ENCODE measurements around the gene TMEM178B.

Gene TMEM178B

DNA sequence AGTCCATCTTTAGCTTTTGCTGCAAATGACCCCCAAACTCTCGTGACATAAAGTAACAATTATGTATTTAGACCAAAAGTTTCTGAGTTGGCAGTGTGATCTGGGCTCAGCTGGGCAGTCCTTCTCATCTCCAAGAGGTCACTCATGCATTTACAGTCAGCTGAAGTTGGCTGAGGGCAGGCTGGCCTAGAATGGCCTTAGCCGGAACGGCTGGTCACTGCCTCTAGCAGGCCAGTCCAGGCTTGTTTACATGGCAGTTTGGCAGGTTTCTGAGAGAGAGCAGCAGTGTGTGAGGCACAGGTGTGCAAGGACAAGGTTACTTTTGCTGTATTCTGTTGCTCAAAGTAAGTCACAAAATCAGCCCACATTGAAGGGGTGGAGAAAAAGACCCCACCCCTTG is 277.3 kb downstream of the TMEM178B start:
- TF ChIP-seq FOXP2 (optimal IDR thresholded peaks at IDR 0.05; ENCODE audit: borderline replicate concordance, extremely low read depth, extremely low read length, insufficient read depth): no peak
- no peak for TF ChIP-seq REST (IDR thresholded peaks at IDR 0.05; ENCODE audit: insufficient read depth in 1 of 2, low read depth in 2 of 2, low read length in 2 of 2)
- TF ChIP-seq POLR2AphosphoS5 (IDR thresholded peaks at IDR 0.05; ENCODE audit: low read depth, low read length): no peak
- TF ChIP-seq TAF1 (IDR thresholded peaks at IDR 0.05; ENCODE audit: borderline replicate concordance, insufficient read depth, low read length): no peak
- TF ChIP-seq SIN3A (IDR thresholded peaks at IDR 0.05; ENCODE audit: borderline replicate concordance, insufficient read depth, low read length): no peak

DNA sequence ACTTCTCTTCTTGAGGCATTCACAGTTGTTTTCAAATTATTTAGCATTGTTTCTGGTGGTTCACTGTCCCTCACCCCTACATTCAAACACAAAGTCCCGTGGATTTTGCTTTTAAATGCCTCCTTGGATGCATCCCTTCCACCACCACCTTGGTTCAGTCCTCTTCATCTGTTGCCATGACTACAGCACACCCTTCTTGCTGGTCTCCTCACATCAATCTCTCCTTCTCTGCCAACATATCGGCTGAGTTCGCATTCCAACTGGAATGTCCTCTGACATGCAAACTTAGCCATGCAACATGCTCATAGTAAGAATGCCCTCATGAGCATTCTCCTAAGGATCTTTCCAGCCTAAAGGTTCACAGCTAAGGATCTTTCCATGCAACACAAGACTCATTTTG is 279.1 kb downstream of the TMEM178B start:
- TF ChIP-seq SIN3A (IDR thresholded peaks at IDR 0.05; ENCODE audit: borderline replicate concordance, insufficient read depth, low read length): no peak
- TF ChIP-seq FOXP2 (optimal IDR thresholded peaks at IDR 0.05; ENCODE audit: borderline replicate concordance, extremely low read depth, extremely low read length, insufficient read depth): no peak
- TF ChIP-seq TAF1 (IDR thresholded peaks at IDR 0.05; ENCODE audit: borderline replicate concordance, insufficient read depth, low read length): no peak
- no peak for TF ChIP-seq POLR2AphosphoS5 (IDR thresholded peaks at IDR 0.05; ENCODE audit: low read depth, low read length)
- no peak for TF ChIP-seq REST (IDR thresholded peaks at IDR 0.05; ENCODE audit: insufficient read depth in 1 of 2, low read depth in 2 of 2, low read length in 2 of 2)

DNA sequence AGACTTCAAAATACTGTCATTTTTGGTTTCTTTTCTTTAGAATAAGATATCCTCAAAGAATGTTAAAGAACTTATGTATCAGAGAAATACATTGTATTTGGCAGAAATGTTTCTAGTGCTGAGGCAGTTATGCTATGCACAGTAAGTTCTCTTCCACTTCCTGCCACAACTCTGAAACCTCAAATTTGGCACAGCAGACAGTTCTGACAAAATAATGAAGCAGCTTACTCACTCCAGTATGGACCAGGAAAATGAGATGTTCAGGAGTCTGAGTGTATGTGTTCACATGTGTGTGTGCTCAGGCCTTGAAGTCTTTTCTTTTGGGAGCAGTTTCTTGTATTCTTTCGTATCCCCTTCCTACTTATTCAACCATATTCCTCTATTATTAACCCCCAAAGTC is 280.4 kb downstream of the TMEM178B start:
- no peak for TF ChIP-seq TAF1 (IDR thresholded peaks at IDR 0.05; ENCODE audit: borderline replicate concordance, insufficient read depth, low read length)
- TF ChIP-seq REST (IDR thresholded peaks at IDR 0.05; ENCODE audit: insufficient read depth in 1 of 2, low read depth in 2 of 2, low read length in 2 of 2): no peak
- no peak for TF ChIP-seq POLR2AphosphoS5 (IDR thresholded peaks at IDR 0.05; ENCODE audit: low read depth, low read length)
- TF ChIP-seq SIN3A (IDR thresholded peaks at IDR 0.05; ENCODE audit: borderline replicate concordance, insufficient read depth, low read length): no peak
- TF ChIP-seq FOXP2 (optimal IDR thresholded peaks at IDR 0.05; ENCODE audit: borderline replicate concordance, extremely low read depth, extremely low read length, insufficient read depth): no peak

GRCh38 chr7:141355032-141355431 is 281.2 kb downstream of the TMEM178B start:
- TF ChIP-seq REST (IDR thresholded peaks at IDR 0.05; ENCODE audit: insufficient read depth in 1 of 2, low read depth in 2 of 2, low read length in 2 of 2): no peak
- no peak for TF ChIP-seq POLR2AphosphoS5 (IDR thresholded peaks at IDR 0.05; ENCODE audit: low read depth, low read length)
- TF ChIP-seq TAF1 (IDR thresholded peaks at IDR 0.05; ENCODE audit: borderline replicate concordance, insufficient read depth, low read length): no peak
- no peak for TF ChIP-seq FOXP2 (optimal IDR thresholded peaks at IDR 0.05; ENCODE audit: borderline replicate concordance, extremely low read depth, extremely low read length, insufficient read depth)
- TF ChIP-seq SIN3A (IDR thresholded peaks at IDR 0.05; ENCODE audit: borderline replicate concordance, insufficient read depth, low read length): no peak

DNA sequence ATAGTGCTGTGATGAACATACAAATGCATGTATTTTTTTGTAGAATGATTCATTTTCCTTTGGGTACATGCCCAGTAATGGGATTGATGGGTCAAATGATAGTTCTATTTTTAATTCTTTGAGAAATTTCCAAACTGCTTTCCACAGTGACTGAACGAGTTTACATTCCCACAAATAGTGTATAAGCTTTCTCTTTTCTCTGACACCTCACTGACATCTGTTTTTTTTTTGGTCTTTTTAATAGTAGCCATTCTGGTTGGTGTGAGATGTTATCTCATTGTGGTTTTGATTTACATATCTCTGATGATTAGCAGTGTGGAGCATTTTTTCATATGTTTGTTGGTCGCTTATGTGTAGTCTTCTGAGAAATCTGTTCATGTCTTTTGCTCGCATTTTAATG is 282.3 kb downstream of the TMEM178B start:
- no peak for TF ChIP-seq REST (IDR thresholded peaks at IDR 0.05; ENCODE audit: insufficient read depth in 1 of 2, low read depth in 2 of 2, low read length in 2 of 2)
- TF ChIP-seq FOXP2 (optimal IDR thresholded peaks at IDR 0.05; ENCODE audit: borderline replicate concordance, extremely low read depth, extremely low read length, insufficient read depth): no peak
- TF ChIP-seq SIN3A (IDR thresholded peaks at IDR 0.05; ENCODE audit: borderline replicate concordance, insufficient read depth, low read length): no peak
- no peak for TF ChIP-seq TAF1 (IDR thresholded peaks at IDR 0.05; ENCODE audit: borderline replicate concordance, insufficient read depth, low read length)
- no peak for TF ChIP-seq POLR2AphosphoS5 (IDR thresholded peaks at IDR 0.05; ENCODE audit: low read depth, low read length)

All from PFSK-1 (cell line).